H9 (cell line): ENCODE results near the gene MTHFD1L. TPM values are rescaled to one million over a fixed set of nuclear protein-coding genes. Genes with fewer than 3 reads are reported as not detected.

Experiments used
- DNase-seq: peaks from one replicate; pipeline ENCODE4 v3.0.0-alpha.2; 2017
- H2AFZ ChIP-seq: one replicate; pipeline ENCODE4 v1.6.1; 2013; ENCODE audit warnings: mild to moderate bottlenecking, low read length, control low read depth, moderate library complexity
- H2AK5ac ChIP-seq: 2 replicates; pipeline ENCODE4 v1.6.1; 2013; ENCODE audit warnings: low read length, control low read depth, mixed read lengths; ENCODE audit not compliant: insufficient read length
- H2BK120ac ChIP-seq: one replicate; pipeline ENCODE4 v1.6.1; 2013; ENCODE audit warnings: low read depth, mild to moderate bottlenecking, low read length, control low read depth, inconsistent platforms; ENCODE audit not compliant: poor library complexity, severe bottlenecking
- H2BK12ac ChIP-seq: 2 replicates; pipeline ENCODE4 v1.6.1; 2013; ENCODE audit warnings: low read length, control low read depth, mixed read lengths, low read depth; ENCODE audit not compliant: insufficient read length
- H2BK15ac ChIP-seq: 2 replicates; pipeline ENCODE4 v1.6.1; 2013; ENCODE audit warnings: low read depth, low read length, control low read depth
- H2BK20ac ChIP-seq: one replicate; pipeline ENCODE4 v1.6.1; 2013; ENCODE audit warnings: low read depth, mild to moderate bottlenecking, low read length, control low read depth, inconsistent platforms; ENCODE audit not compliant: poor library complexity, severe bottlenecking
- H2BK5ac ChIP-seq: 2 replicates; pipeline ENCODE4 v1.6.1; 2013; ENCODE audit warnings: low read length, control low read depth, mixed read lengths; ENCODE audit not compliant: insufficient read length
- H3K14ac ChIP-seq: 2 replicates; pipeline ENCODE4 v1.6.1; 2013; ENCODE audit warnings: low read length, control low read depth; ENCODE audit not compliant: insufficient read depth
- H3K18ac ChIP-seq: 2 replicates; pipeline ENCODE4 v1.6.1; 2013; ENCODE audit warnings: low read depth, mild to moderate bottlenecking, mixed read lengths, low read length, control low read depth; ENCODE audit not compliant: insufficient read length
- H3K23ac ChIP-seq: 2 replicates; pipeline ENCODE4 v1.6.1; 2013; ENCODE audit warnings: low read length, control low read depth, mixed read lengths, low read depth; ENCODE audit not compliant: insufficient read length
- H3K23me2 ChIP-seq: 2 replicates; pipeline ENCODE4 v1.6.1; 2013; ENCODE audit warnings: low read depth, mild to moderate bottlenecking, mixed read lengths, low read length, control low read depth; ENCODE audit not compliant: insufficient read length, poor library complexity, severe bottlenecking
- H3K27ac ChIP-seq: 2 replicates; pipeline ENCODE4 v1.5.1; 2013; ENCODE audit warnings: low read length, control low read depth, mixed read lengths, low read depth; ENCODE audit not compliant: insufficient read length
- H3K27me3 ChIP-seq: 2 replicates; pipeline ENCODE4 v1.6.1; 2013; ENCODE audit warnings: low read length, control low read depth, inconsistent platforms; ENCODE audit not compliant: insufficient read depth
- H3K4ac ChIP-seq: 2 replicates; pipeline ENCODE4 v1.6.1; 2013; ENCODE audit warnings: low read depth, mild to moderate bottlenecking, control low read depth, inconsistent platforms, low read length, moderate library complexity
- H3K4me1 ChIP-seq: 2 replicates; pipeline ENCODE4 v1.6.1; 2013; ENCODE audit warnings: low read length, control low read depth, inconsistent platforms; ENCODE audit not compliant: insufficient read depth
- H3K4me2 ChIP-seq: 2 replicates; pipeline ENCODE4 v1.6.1; 2013; ENCODE audit warnings: low read length, control low read depth, mixed read lengths; ENCODE audit not compliant: insufficient read length, insufficient read depth
- H3K56ac ChIP-seq: 2 replicates; pipeline ENCODE4 v1.6.1; 2013; ENCODE audit warnings: low read depth, mild to moderate bottlenecking, mixed read lengths, low read length, control low read depth; ENCODE audit not compliant: insufficient read length
- H3K79me1 ChIP-seq: 2 replicates; pipeline ENCODE4 v1.6.1; 2013; ENCODE audit warnings: low read depth, mild to moderate bottlenecking, moderate library complexity, low read length, control low read depth, inconsistent platforms; ENCODE audit not compliant: insufficient read depth, poor library complexity, severe bottlenecking
- H3K79me2 ChIP-seq: 2 replicates; pipeline ENCODE4 v1.6.1; 2013; ENCODE audit warnings: low read length, control low read depth, inconsistent platforms; ENCODE audit not compliant: insufficient read depth
- H3K9ac ChIP-seq: 2 replicates; pipeline ENCODE4 v1.6.1; 2013; ENCODE audit warnings: low read length, control low read depth, mixed read lengths; ENCODE audit not compliant: insufficient read length; ENCODE audit errors: extremely low read depth
- H3K9me3 ChIP-seq: one replicate; pipeline ENCODE4 v1.6.1; 2013; ENCODE audit warnings: low read depth, low read length, inconsistent platforms; ENCODE audit not compliant: control insufficient read depth
- H3T11ph ChIP-seq: one replicate; pipeline ENCODE4 v1.6.1; 2013; ENCODE audit warnings: mild to moderate bottlenecking, low read length, control low read depth, inconsistent platforms
- H4K20me1 ChIP-seq: one replicate; pipeline ENCODE4 v1.6.1; 2013; ENCODE audit not compliant: control insufficient read depth, insufficient read length, insufficient read depth
- H4K5ac ChIP-seq: 2 replicates; pipeline ENCODE4 v1.6.1; 2013; ENCODE audit warnings: low read depth, mild to moderate bottlenecking, mixed read lengths, low read length, control low read depth; ENCODE audit not compliant: insufficient read length
- H4K8ac ChIP-seq: replicated peaks from 2 replicates; pipeline ENCODE4 v1.6.1; 2013; ENCODE audit warnings: low read length, control low read depth, mixed read lengths, low read depth; ENCODE audit not compliant: insufficient read length
- H4K91ac ChIP-seq: 2 replicates; pipeline ENCODE4 v1.6.1; 2013; ENCODE audit warnings: low read depth, mild to moderate bottlenecking, moderate library complexity, mixed read lengths, low read length, control low read depth; ENCODE audit not compliant: insufficient read length
- H3K27ac Mint-ChIP-seq, 3 experiments: 2 replicates in 2 of 3; 3 replicates in 1 of 3; pipeline ENCODE4 v1.8.0; 2020 to 2021; ENCODE audit warnings: mixed read lengths in 3 of 3, mild to moderate bottlenecking in 1 of 3, moderate library complexity in 1 of 3
- H3K27me3 Mint-ChIP-seq: 2 replicates; pipeline ENCODE4 v1.8.0; 2021; ENCODE audit warnings: low read depth, mild to moderate bottlenecking, moderate library complexity, mixed read lengths
- H3K36me3 Mint-ChIP-seq, 3 experiments: 2 replicates in 2 of 3; 3 replicates in 1 of 3; pipeline ENCODE4 v1.8.0; 2020 to 2021; ENCODE audit warnings: low read depth in 3 of 3, mixed read lengths in 3 of 3; ENCODE audit not compliant: insufficient read depth in 1 of 3
- H3K4me1 Mint-ChIP-seq, 2 experiments: 2 replicates each; pipeline ENCODE4 v1.8.0; 2020; ENCODE audit warnings: mixed read lengths in 2 of 2
- H3K4me3 Mint-ChIP-seq, 2 experiments: 2 replicates in 1 of 2; 3 replicates in 1 of 2; pipeline ENCODE4 v1.8.0; 2020 to 2021; ENCODE audit warnings: mild to moderate bottlenecking in 2 of 2, mixed read lengths in 2 of 2, moderate library complexity in 1 of 2
- H3K9me3 Mint-ChIP-seq, 2 experiments: 2 replicates in 1 of 2; 3 replicates in 1 of 2; pipeline ENCODE4 v1.8.0; 2020; ENCODE audit warnings: mild to moderate bottlenecking in 2 of 2, mixed read lengths in 2 of 2, moderate library complexity in 1 of 2
- WGBS: extraction: QIAGEN DNeasy Blood & Tissue Kit; methylation state at CpG from one replicate; pipeline ENCODE4 v1.1.7; 2013; ENCODE audit warnings: missing lambda C conversion rate, low lambda C conversion rate, mixed read lengths; ENCODE audit not compliant: insufficient read length; ENCODE audit errors: extremely low coverage; 5-methylcytosine and 5-hydroxymethylcytosine counted together
- total RNA-seq: library from RNA; stranded (reverse); gene quantifications from 2 replicates; pipeline ENCODE4 v1.2.1, GENCODE V29; 2021
- TF ChIP-seq, protein P1 (sequence below): fragments of 200-600 bp; sonication (generic); conservative IDR thresholded peaks from 3 replicates; pipeline ENCODE4 v1.8.0; 2021; ENCODE audit warnings: antibody characterized with exemption, mild to moderate bottlenecking

Gene MTHFD1L
- total RNA-seq, 1 experiment from 2014 or later: 90.2 TPM

DNA sequence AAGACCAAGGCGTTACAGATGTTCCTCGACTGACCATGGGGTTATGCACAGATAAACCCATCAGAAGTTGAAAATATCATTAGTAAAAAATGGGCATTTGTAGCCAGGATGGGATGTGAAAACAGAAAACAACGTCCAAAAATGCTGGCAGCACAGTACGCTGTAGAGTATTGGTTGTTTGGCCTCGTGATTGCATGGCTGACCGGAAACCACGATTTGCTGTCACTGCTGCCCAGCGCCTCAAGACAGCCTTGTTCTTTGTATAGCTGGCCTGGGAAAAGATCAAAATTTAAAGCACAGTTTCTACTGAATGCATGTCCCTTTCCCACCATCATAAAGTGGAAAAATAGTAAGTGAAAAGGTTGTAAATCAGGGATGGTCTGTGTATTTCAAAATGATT is 41.9 kb downstream of the MTHFD1L start:
- Histone ChIP-seq H3K23ac (no peak overlapping the region), H3K79me2 (no peaks in the 10 kb centered on the region), H3K56ac (no peak overlapping the region), H2BK15ac (no peak overlapping the region), H3K79me1 (no peaks in the 10 kb centered on the region), H3K23me2 (no peaks in the 10 kb centered on the region), H3K4me1 (no peaks in the 10 kb centered on the region), H3K27me3 (no peaks in the 10 kb centered on the region), H2BK5ac (no peak overlapping the region), H2AK5ac (no peak overlapping the region), H3K27ac (no peak overlapping the region), H4K20me1 (no peaks in the 10 kb centered on the region), H4K91ac (no peak overlapping the region), H3K4me2 (no peak overlapping the region), H2BK20ac (no peak overlapping the region), H2BK12ac (no peak overlapping the region), H3T11ph (no peak overlapping the region), H2BK120ac (no peak overlapping the region), H3K18ac (no peak overlapping the region), H4K8ac (no peak overlapping the region), H3K9me3 (no peaks in the 10 kb centered on the region), H3K9ac (no peak overlapping the region), H3K14ac (no peak overlapping the region), H4K5ac (no peak overlapping the region), H2AFZ (no peak overlapping the region), H3K4ac (no peak overlapping the region)
- H3K4me1 Mint-ChIP-seq: peaks cover 0 to 2% of the 10 kb centered on the region in 2 experiments; a peak in 2 of 4 replicates
- no CpG with 5 or more reads among the region's 8 CpGs for WGBS
- TF ChIP-seq, protein P1, sequence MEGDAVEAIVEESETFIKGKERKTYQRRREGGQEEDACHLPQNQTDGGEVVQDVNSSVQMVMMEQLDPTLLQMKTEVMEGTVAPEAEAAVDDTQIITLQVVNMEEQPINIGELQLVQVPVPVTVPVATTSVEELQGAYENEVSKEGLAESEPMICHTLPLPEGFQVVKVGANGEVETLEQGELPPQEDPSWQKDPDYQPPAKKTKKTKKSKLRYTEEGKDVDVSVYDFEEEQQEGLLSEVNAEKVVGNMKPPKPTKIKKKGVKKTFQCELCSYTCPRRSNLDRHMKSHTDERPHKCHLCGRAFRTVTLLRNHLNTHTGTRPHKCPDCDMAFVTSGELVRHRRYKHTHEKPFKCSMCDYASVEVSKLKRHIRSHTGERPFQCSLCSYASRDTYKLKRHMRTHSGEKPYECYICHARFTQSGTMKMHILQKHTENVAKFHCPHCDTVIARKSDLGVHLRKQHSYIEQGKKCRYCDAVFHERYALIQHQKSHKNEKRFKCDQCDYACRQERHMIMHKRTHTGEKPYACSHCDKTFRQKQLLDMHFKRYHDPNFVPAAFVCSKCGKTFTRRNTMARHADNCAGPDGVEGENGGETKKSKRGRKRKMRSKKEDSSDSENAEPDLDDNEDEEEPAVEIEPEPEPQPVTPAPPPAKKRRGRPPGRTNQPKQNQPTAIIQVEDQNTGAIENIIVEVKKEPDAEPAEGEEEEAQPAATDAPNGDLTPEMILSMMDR: no peak
- no peaks in the 10 kb centered on the region for H3K9me3 Mint-ChIP-seq
- H3K27ac Mint-ChIP-seq: no peak overlapping the region
- no peaks in the 10 kb centered on the region for H3K27me3 Mint-ChIP-seq
- H3K4me3 Mint-ChIP-seq: no peak overlapping the region
- peaks cover 40 to 51% (median 40%) of the 10 kb centered on the region in 3 experiments for H3K36me3 Mint-ChIP-seq
- DNase-seq: no peak
